H9 (cell line): ENCODE results near the gene TMEM131. TPM values are rescaled to one million over a fixed set of nuclear protein-coding genes. Genes with fewer than 3 reads are reported as not detected.

ENCODE experiments used
- DNase-seq: peaks from one replicate; pipeline ENCODE4 v3.0.0-alpha.2; 2017
- H2AFZ ChIP-seq: one replicate; pipeline ENCODE4 v1.6.1; 2013; ENCODE audit warnings: mild to moderate bottlenecking, low read length, control low read depth, moderate library complexity
- H2AK5ac ChIP-seq: 2 replicates; pipeline ENCODE4 v1.6.1; 2013; ENCODE audit warnings: low read length, control low read depth, mixed read lengths; ENCODE audit not compliant: insufficient read length
- H2BK120ac ChIP-seq: one replicate; pipeline ENCODE4 v1.6.1; 2013; ENCODE audit warnings: low read depth, mild to moderate bottlenecking, low read length, control low read depth, inconsistent platforms; ENCODE audit not compliant: poor library complexity, severe bottlenecking
- H2BK12ac ChIP-seq: 2 replicates; pipeline ENCODE4 v1.6.1; 2013; ENCODE audit warnings: low read length, control low read depth, mixed read lengths, low read depth; ENCODE audit not compliant: insufficient read length
- H2BK15ac ChIP-seq: 2 replicates; pipeline ENCODE4 v1.6.1; 2013; ENCODE audit warnings: low read depth, low read length, control low read depth
- H2BK20ac ChIP-seq: one replicate; pipeline ENCODE4 v1.6.1; 2013; ENCODE audit warnings: low read depth, mild to moderate bottlenecking, low read length, control low read depth, inconsistent platforms; ENCODE audit not compliant: poor library complexity, severe bottlenecking
- H2BK5ac ChIP-seq: 2 replicates; pipeline ENCODE4 v1.6.1; 2013; ENCODE audit warnings: low read length, control low read depth, mixed read lengths; ENCODE audit not compliant: insufficient read length
- H3K14ac ChIP-seq: 2 replicates; pipeline ENCODE4 v1.6.1; 2013; ENCODE audit warnings: low read length, control low read depth; ENCODE audit not compliant: insufficient read depth
- H3K18ac ChIP-seq: 2 replicates; pipeline ENCODE4 v1.6.1; 2013; ENCODE audit warnings: low read depth, mild to moderate bottlenecking, mixed read lengths, low read length, control low read depth; ENCODE audit not compliant: insufficient read length
- H3K23ac ChIP-seq: 2 replicates; pipeline ENCODE4 v1.6.1; 2013; ENCODE audit warnings: low read length, control low read depth, mixed read lengths, low read depth; ENCODE audit not compliant: insufficient read length
- H3K23me2 ChIP-seq: 2 replicates; pipeline ENCODE4 v1.6.1; 2013; ENCODE audit warnings: low read depth, mild to moderate bottlenecking, mixed read lengths, low read length, control low read depth; ENCODE audit not compliant: insufficient read length, poor library complexity, severe bottlenecking
- H3K27ac ChIP-seq: 2 replicates; pipeline ENCODE4 v1.5.1; 2013; ENCODE audit warnings: low read length, control low read depth, mixed read lengths, low read depth; ENCODE audit not compliant: insufficient read length
- H3K27me3 ChIP-seq: 2 replicates; pipeline ENCODE4 v1.6.1; 2013; ENCODE audit warnings: low read length, control low read depth, inconsistent platforms; ENCODE audit not compliant: insufficient read depth
- H3K4ac ChIP-seq: 2 replicates; pipeline ENCODE4 v1.6.1; 2013; ENCODE audit warnings: low read depth, mild to moderate bottlenecking, control low read depth, inconsistent platforms, low read length, moderate library complexity
- H3K4me1 ChIP-seq: 2 replicates; pipeline ENCODE4 v1.6.1; 2013; ENCODE audit warnings: low read length, control low read depth, inconsistent platforms; ENCODE audit not compliant: insufficient read depth
- H3K4me2 ChIP-seq: 2 replicates; pipeline ENCODE4 v1.6.1; 2013; ENCODE audit warnings: low read length, control low read depth, mixed read lengths; ENCODE audit not compliant: insufficient read length, insufficient read depth
- H3K56ac ChIP-seq: 2 replicates; pipeline ENCODE4 v1.6.1; 2013; ENCODE audit warnings: low read depth, mild to moderate bottlenecking, mixed read lengths, low read length, control low read depth; ENCODE audit not compliant: insufficient read length
- H3K79me1 ChIP-seq: 2 replicates; pipeline ENCODE4 v1.6.1; 2013; ENCODE audit warnings: low read depth, mild to moderate bottlenecking, moderate library complexity, low read length, control low read depth, inconsistent platforms; ENCODE audit not compliant: insufficient read depth, poor library complexity, severe bottlenecking
- H3K79me2 ChIP-seq: 2 replicates; pipeline ENCODE4 v1.6.1; 2013; ENCODE audit warnings: low read length, control low read depth, inconsistent platforms; ENCODE audit not compliant: insufficient read depth
- H3K9ac ChIP-seq: 2 replicates; pipeline ENCODE4 v1.6.1; 2013; ENCODE audit warnings: low read length, control low read depth, mixed read lengths; ENCODE audit not compliant: insufficient read length; ENCODE audit errors: extremely low read depth
- H3K9me3 ChIP-seq: one replicate; pipeline ENCODE4 v1.6.1; 2013; ENCODE audit warnings: low read depth, low read length, inconsistent platforms; ENCODE audit not compliant: control insufficient read depth
- H3T11ph ChIP-seq: one replicate; pipeline ENCODE4 v1.6.1; 2013; ENCODE audit warnings: mild to moderate bottlenecking, low read length, control low read depth, inconsistent platforms
- H4K20me1 ChIP-seq: one replicate; pipeline ENCODE4 v1.6.1; 2013; ENCODE audit not compliant: control insufficient read depth, insufficient read length, insufficient read depth
- H4K5ac ChIP-seq: 2 replicates; pipeline ENCODE4 v1.6.1; 2013; ENCODE audit warnings: low read depth, mild to moderate bottlenecking, mixed read lengths, low read length, control low read depth; ENCODE audit not compliant: insufficient read length
- H4K8ac ChIP-seq: replicated peaks from 2 replicates; pipeline ENCODE4 v1.6.1; 2013; ENCODE audit warnings: low read length, control low read depth, mixed read lengths, low read depth; ENCODE audit not compliant: insufficient read length
- H4K91ac ChIP-seq: 2 replicates; pipeline ENCODE4 v1.6.1; 2013; ENCODE audit warnings: low read depth, mild to moderate bottlenecking, moderate library complexity, mixed read lengths, low read length, control low read depth; ENCODE audit not compliant: insufficient read length
- H3K27ac Mint-ChIP-seq, 3 experiments: 2 replicates in 2 of 3; 3 replicates in 1 of 3; pipeline ENCODE4 v1.8.0; 2020 to 2021; ENCODE audit warnings: mixed read lengths in 3 of 3, mild to moderate bottlenecking in 1 of 3, moderate library complexity in 1 of 3
- H3K27me3 Mint-ChIP-seq: 2 replicates; pipeline ENCODE4 v1.8.0; 2021; ENCODE audit warnings: low read depth, mild to moderate bottlenecking, moderate library complexity, mixed read lengths
- H3K36me3 Mint-ChIP-seq, 3 experiments: 2 replicates in 2 of 3; 3 replicates in 1 of 3; pipeline ENCODE4 v1.8.0; 2020 to 2021; ENCODE audit warnings: low read depth in 3 of 3, mixed read lengths in 3 of 3; ENCODE audit not compliant: insufficient read depth in 1 of 3
- H3K4me1 Mint-ChIP-seq, 2 experiments: 2 replicates each; pipeline ENCODE4 v1.8.0; 2020; ENCODE audit warnings: mixed read lengths in 2 of 2
- H3K4me3 Mint-ChIP-seq, 2 experiments: 2 replicates in 1 of 2; 3 replicates in 1 of 2; pipeline ENCODE4 v1.8.0; 2020 to 2021; ENCODE audit warnings: mild to moderate bottlenecking in 2 of 2, mixed read lengths in 2 of 2, moderate library complexity in 1 of 2
- H3K9me3 Mint-ChIP-seq, 2 experiments: 2 replicates in 1 of 2; 3 replicates in 1 of 2; pipeline ENCODE4 v1.8.0; 2020; ENCODE audit warnings: mild to moderate bottlenecking in 2 of 2, mixed read lengths in 2 of 2, moderate library complexity in 1 of 2
- WGBS: extraction: QIAGEN DNeasy Blood & Tissue Kit; methylation state at CpG from one replicate; pipeline ENCODE4 v1.1.7; 2013; ENCODE audit warnings: missing lambda C conversion rate, low lambda C conversion rate, mixed read lengths; ENCODE audit not compliant: insufficient read length; ENCODE audit errors: extremely low coverage; 5-methylcytosine and 5-hydroxymethylcytosine counted together
- total RNA-seq: library from RNA; stranded (reverse); gene quantifications from 2 replicates; pipeline ENCODE4 v1.2.1, GENCODE V29; 2021
- TF ChIP-seq, protein P1 (sequence below): fragments of 200-600 bp; sonication (generic); conservative IDR thresholded peaks from 3 replicates; pipeline ENCODE4 v1.8.0; 2021; ENCODE audit warnings: antibody characterized with exemption, mild to moderate bottlenecking

Gene TMEM131
- total RNA-seq, 1 experiment from 2014 or later = 20.9 TPM

DNA sequence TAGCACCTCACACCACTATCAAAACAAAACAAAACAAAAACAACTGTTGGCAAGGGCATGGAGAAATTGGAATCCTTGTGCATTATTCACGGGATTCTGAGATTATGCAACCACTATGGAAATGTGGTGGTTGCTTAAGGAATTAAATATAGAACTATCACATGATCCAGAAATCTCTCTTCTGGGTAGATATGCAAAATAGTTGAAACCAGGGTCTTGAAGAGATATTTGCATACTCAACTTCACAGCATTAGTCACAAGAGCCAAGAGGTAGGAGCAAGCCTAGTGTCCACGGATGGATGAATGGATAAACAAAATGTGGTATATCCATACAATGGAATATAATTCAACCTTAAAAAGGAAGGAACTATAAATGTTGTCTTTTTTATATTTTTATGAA lies 7.0 kb downstream of the TMEM131 start:
- no peak overlapping the region for H3K4me3 Mint-ChIP-seq
- H3K36me3 Mint-ChIP-seq = peaks cover 1 to 15% (median 8%) of the 10 kb centered on the region in 3 experiments; a peak in 5 of 7 replicates
- no peak overlapping the region for H3K9ac ChIP-seq
- no peak overlapping the region for H2AK5ac ChIP-seq
- H2BK120ac ChIP-seq = no peak overlapping the region
- no peak overlapping the region for H3K4me2 ChIP-seq
- H2BK5ac ChIP-seq = no peak overlapping the region
- no peak overlapping the region for H3K23ac ChIP-seq
- DNase-seq = no peak
- H4K5ac ChIP-seq = no peak overlapping the region
- H3K9me3 ChIP-seq = no peaks in the 10 kb centered on the region
- no peak overlapping the region for H2BK12ac ChIP-seq
- H3K4ac ChIP-seq = no peak overlapping the region
- peaks cover 9% of the 10 kb centered on the region; the same call in 1 of the 2 replicates for H3K79me2 ChIP-seq
- no peak overlapping the region for H3K14ac ChIP-seq
- no peak overlapping the region for H4K91ac ChIP-seq
- H3K56ac ChIP-seq = no peak overlapping the region
- H2BK15ac ChIP-seq = no peak overlapping the region
- TF ChIP-seq, protein P1, sequence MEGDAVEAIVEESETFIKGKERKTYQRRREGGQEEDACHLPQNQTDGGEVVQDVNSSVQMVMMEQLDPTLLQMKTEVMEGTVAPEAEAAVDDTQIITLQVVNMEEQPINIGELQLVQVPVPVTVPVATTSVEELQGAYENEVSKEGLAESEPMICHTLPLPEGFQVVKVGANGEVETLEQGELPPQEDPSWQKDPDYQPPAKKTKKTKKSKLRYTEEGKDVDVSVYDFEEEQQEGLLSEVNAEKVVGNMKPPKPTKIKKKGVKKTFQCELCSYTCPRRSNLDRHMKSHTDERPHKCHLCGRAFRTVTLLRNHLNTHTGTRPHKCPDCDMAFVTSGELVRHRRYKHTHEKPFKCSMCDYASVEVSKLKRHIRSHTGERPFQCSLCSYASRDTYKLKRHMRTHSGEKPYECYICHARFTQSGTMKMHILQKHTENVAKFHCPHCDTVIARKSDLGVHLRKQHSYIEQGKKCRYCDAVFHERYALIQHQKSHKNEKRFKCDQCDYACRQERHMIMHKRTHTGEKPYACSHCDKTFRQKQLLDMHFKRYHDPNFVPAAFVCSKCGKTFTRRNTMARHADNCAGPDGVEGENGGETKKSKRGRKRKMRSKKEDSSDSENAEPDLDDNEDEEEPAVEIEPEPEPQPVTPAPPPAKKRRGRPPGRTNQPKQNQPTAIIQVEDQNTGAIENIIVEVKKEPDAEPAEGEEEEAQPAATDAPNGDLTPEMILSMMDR = no peak
- peaks cover 13 to 15% of the 10 kb centered on the region in 2 experiments; a peak in 4 of 5 replicates for H3K9me3 Mint-ChIP-seq
- H2AFZ ChIP-seq = no peak overlapping the region
- no peak overlapping the region for H3K18ac ChIP-seq
- no peak overlapping the region for H4K8ac ChIP-seq
- H4K20me1 ChIP-seq = no peaks in the 10 kb centered on the region
- peaks cover 12 to 14% of the 10 kb centered on the region in 2 experiments for H3K4me1 Mint-ChIP-seq
- no CpG with 5 or more reads among the region's 2 CpGs for WGBS
- no peaks in the 10 kb centered on the region for H3K27me3 Mint-ChIP-seq
- H3K79me1 ChIP-seq = peaks cover 2% of the 10 kb centered on the region
- H2BK20ac ChIP-seq = no peak overlapping the region
- H3K23me2 ChIP-seq = no peaks in the 10 kb centered on the region
- H3K27me3 ChIP-seq = no peaks in the 10 kb centered on the region
- H3T11ph ChIP-seq = no peak overlapping the region
- H3K27ac Mint-ChIP-seq = no peak overlapping the region
- no peak overlapping the region for H3K27ac ChIP-seq
- no peaks in the 10 kb centered on the region; the same call in 1 of the 2 replicates for H3K4me1 ChIP-seq
